K562 (cell line): Measurements from ENCODE around the gene ZMYND8.
"Not testable (repeated sequence)": the region's sequence is repeated elsewhere in the genome, so short reads cannot be mapped to it uniquely, and the experiment has no call there.

Experiments used
- HSF4 ChIP-seq: fragments of 250-450 bp; sonication (Bioruptor Pico); IDR thresholded peaks from 2 replicates; pipeline ENCODE4 v2.1.2; 2022; ENCODE audit warnings: mild to moderate bottlenecking, moderate library complexity, borderline replicate concordance
- POLR2A ChIP-seq: fragments of 450-650 bp; conservative IDR thresholded peaks from 2 replicates; pipeline ENCODE4 v1.6.1; 2016
- RAD51 ChIP-seq: fragments of 450-650 bp; IDR thresholded peaks from 2 replicates; pipeline ENCODE4 v1.7.1; 2016; ENCODE audit warnings: low read depth, mild to moderate bottlenecking, borderline replicate concordance
- ZNF766 ChIP-seq: fragments of 200-800 bp; sonication (Bioruptor generic); conservative IDR thresholded peaks from 2 replicates; pipeline ENCODE4 v1.6.1; 2016; ENCODE audit warnings: missing genetic modification characterization, missing compliant biosample characterization

- not testable (repeated sequence) for TF ChIP-seq HSF4 (CRISPR knock-in tag); RAD51; ZNF766; POLR2A
Measured at GRCh38 chr20:47264137-47264769, 92.2 kb downstream of the ZMYND8 start.
